Cardiac muscle cell (in vitro differentiated cells and primary cell): ENCODE data around the gene CEP95. TPM values are rescaled to one million over a fixed set of nuclear protein-coding genes. Genes with fewer than 3 reads are reported as not detected.
"Not testable (repeated sequence)": the region's sequence is repeated elsewhere in the genome, so short reads cannot be mapped to it uniquely, and the experiment has no call there.

Experiments used
- DNase-seq, 2 donors: peaks; one replicate each; pipeline versions ENCODE4 v3.0.0 to v3.0.0-alpha.2; 2010 to 2017; ENCODE audit warnings: low read depth in 1 of 2, low spot score in 1 of 2
- H3K27ac ChIP-seq: fragments of 200-600 bp; sonication (generic); 2 replicates; pipeline ENCODE4 v1.5.1; 2016
- H3K27me3 ChIP-seq: fragments of 200-600 bp; sonication (generic); 2 replicates; pipeline ENCODE4 v1.6.0; 2016; ENCODE audit warnings: control low read depth
- H3K36me3 ChIP-seq: fragments of 200-600 bp; sonication (generic); 2 replicates; pipeline ENCODE4 v1.5.1; 2016; ENCODE audit warnings: control low read depth
- H3K4me1 ChIP-seq: fragments of 200-600 bp; sonication (generic); 2 replicates; pipeline ENCODE4 v1.8.1; 2017; ENCODE audit warnings: low read depth, mild to moderate bottlenecking, mixed run types
- H3K4me3 ChIP-seq: fragments of 200-600 bp; sonication (generic); 2 replicates; pipeline ENCODE4 v1.5.1; 2016; ENCODE audit warnings: mild to moderate bottlenecking
- H3K9me3 ChIP-seq: fragments of 200-600 bp; sonication (generic); 2 replicates; pipeline ENCODE4 v1.5.1; 2017; ENCODE audit warnings: low read depth, mild to moderate bottlenecking, control low read depth
- polyA plus RNA-seq: library from polyadenylated mRNA; unstranded; fragments of >200 nt; fragmentation: Nextera tagmentation; extraction: Ambion mirVana; gene quantifications from 2 replicates; pipeline ENCODE4 v1.2.1, GENCODE V29; 2016
- total RNA-seq: library from RNA; depleted of rRNA; stranded (reverse); fragments of >200 nt; gene quantifications from 2 replicates; pipeline ENCODE4 v1.2.3, GENCODE V29; 2016
- TF ChIP-seq, protein P1 (sequence below): IDR thresholded peaks from 2 replicates; pipeline ENCODE4 v1.5.1; 2012; ENCODE audit warnings: low read depth, mild to moderate bottlenecking, low read length

CEP95 gene
- total and polyA plus RNA-seq, 2 experiments from 2014 or later = 29.1 to 40.3 TPM

GRCh38 chr17:64565563-64565962, 58.8 kb downstream of the CEP95 start:
- H3K4me3 ChIP-seq = no peak overlapping the region
- no peak for DNase-seq
- H3K4me1 ChIP-seq = no peaks in the 10 kb centered on the region
- no peaks in the 10 kb centered on the region for H3K9me3 ChIP-seq
- H3K27ac ChIP-seq = no peak overlapping the region
- H3K36me3 ChIP-seq = peaks cover 27% of the 10 kb centered on the region
- H3K27me3 ChIP-seq = no peaks in the 10 kb centered on the region
- TF ChIP-seq, protein P1, sequence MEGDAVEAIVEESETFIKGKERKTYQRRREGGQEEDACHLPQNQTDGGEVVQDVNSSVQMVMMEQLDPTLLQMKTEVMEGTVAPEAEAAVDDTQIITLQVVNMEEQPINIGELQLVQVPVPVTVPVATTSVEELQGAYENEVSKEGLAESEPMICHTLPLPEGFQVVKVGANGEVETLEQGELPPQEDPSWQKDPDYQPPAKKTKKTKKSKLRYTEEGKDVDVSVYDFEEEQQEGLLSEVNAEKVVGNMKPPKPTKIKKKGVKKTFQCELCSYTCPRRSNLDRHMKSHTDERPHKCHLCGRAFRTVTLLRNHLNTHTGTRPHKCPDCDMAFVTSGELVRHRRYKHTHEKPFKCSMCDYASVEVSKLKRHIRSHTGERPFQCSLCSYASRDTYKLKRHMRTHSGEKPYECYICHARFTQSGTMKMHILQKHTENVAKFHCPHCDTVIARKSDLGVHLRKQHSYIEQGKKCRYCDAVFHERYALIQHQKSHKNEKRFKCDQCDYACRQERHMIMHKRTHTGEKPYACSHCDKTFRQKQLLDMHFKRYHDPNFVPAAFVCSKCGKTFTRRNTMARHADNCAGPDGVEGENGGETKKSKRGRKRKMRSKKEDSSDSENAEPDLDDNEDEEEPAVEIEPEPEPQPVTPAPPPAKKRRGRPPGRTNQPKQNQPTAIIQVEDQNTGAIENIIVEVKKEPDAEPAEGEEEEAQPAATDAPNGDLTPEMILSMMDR = no peak

- Histone ChIP-seq H3K27me3 (no peaks in the 10 kb centered on the region), H3K4me3 (no peak overlapping the region), H3K36me3 (peaks cover 34% of the 10 kb centered on the region), H3K27ac (no peak overlapping the region), H3K9me3 (no peaks in the 10 kb centered on the region), H3K4me1 (no peaks in the 10 kb centered on the region)
- no peak for DNase-seq
- TF ChIP-seq, protein P1 = no peak
Observed at GRCh38 chr17:64571746-64572145, 65.0 kb downstream of the CEP95 start.

DNA sequence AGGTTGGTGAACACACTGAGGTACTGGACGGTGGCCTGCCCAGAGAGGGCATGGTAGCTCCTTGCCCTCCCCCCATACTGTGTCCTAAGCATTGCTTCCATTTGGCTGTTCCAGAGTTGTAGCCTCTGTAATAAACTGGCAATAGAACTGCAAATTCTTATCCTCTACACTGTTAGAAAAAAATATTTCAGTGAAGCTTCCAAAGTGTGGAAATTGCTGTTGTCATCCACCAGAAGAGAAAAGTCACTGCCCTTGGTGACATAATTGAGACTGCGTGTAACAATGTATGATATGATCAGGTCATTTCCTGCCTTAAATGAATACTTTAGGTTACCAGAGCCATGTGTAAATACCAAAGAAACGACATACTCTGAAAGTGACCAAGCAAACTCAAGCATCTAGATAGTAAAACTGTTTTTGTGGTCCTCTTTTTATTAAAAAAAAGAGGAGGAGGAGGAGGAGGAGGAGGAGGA, 65.9 kb downstream of the CEP95 start:
- H3K27ac ChIP-seq = no peak overlapping the region
- H3K4me1 ChIP-seq = no peaks in the 10 kb centered on the region
- peak in 1 of 2 donors; percentile 54 for DNase-seq

DNA sequence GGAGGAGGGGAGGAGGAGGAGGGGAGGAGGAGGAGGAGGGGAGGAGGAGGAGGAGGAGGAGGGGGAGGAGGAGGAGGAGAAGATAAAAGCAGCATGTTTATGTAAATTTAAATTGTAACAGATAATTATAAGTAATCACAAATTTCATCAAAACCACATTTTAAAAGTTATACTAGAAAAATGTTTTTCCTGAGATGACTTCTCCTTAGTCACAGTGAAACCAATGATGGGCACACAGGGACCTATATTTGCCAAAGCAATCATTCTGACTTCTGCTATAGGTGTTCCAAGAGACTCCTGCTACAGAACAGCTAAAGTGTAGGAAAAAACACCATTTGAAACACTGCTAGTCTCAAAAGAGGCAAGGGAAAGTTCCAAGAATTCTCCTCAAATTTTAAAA, 66.4 kb downstream of the CEP95 start:
- Histone ChIP-seq H3K27me3 (no peaks in the 10 kb centered on the region), H3K9me3 (no peaks in the 10 kb centered on the region), H3K36me3 (peaks cover 29% of the 10 kb centered on the region), H3K4me1 (no peaks in the 10 kb centered on the region), H3K4me3 (no peak overlapping the region), H3K27ac (no peak overlapping the region)
- DNase-seq = no peak
- TF ChIP-seq, protein P1 = no peak

More for the DNA sequence above, 65.9 kb downstream of the CEP95 start:
- H3K27me3 ChIP-seq = no peaks in the 10 kb centered on the region
- TF ChIP-seq, protein P1 = no peak
- H3K4me3 ChIP-seq = no peak overlapping the region
- H3K9me3 ChIP-seq = no peaks in the 10 kb centered on the region
- H3K36me3 ChIP-seq = peaks cover 30% of the 10 kb centered on the region

GRCh38 chr17:64574646-64575045, 67.9 kb downstream of the CEP95 start:
- H3K27ac ChIP-seq = no peak overlapping the region
- peaks cover 24% of the 10 kb centered on the region for H3K36me3 ChIP-seq
- no peaks in the 10 kb centered on the region for H3K9me3 ChIP-seq
- TF ChIP-seq, protein P1 = no peak
- H3K27me3 ChIP-seq = no peaks in the 10 kb centered on the region
- H3K4me1 ChIP-seq = no peaks in the 10 kb centered on the region
- no peak overlapping the region for H3K4me3 ChIP-seq
- no peak for DNase-seq

- Histone ChIP-seq H3K9me3 (no peaks in the 10 kb centered on the region), H3K4me1 (no peaks in the 10 kb centered on the region), H3K4me3 (no peak overlapping the region), H3K27me3 (no peaks in the 10 kb centered on the region), H3K36me3 (peaks cover 30% of the 10 kb centered on the region), H3K27ac (no peak overlapping the region)
- DNase-seq = no peak
- TF ChIP-seq, protein P1 = no peak
Observed at GRCh38 chr17:64575431-64575830, 68.7 kb downstream of the CEP95 start.

GRCh38 chr17:64577025-64577424, 70.2 kb downstream of the CEP95 start:
- H3K4me3 ChIP-seq, H3K27ac ChIP-seq, H3K27me3 ChIP-seq, H3K9me3 ChIP-seq, DNase-seq, H3K4me1 ChIP-seq: not testable (repeated sequence)
- H3K36me3 ChIP-seq = peaks cover 23% of the 10 kb centered on the region
